Eye (tissue), 1 donor: ENCODE data around the gene MAGI3.
"Not testable (repeated sequence)": the region's sequence is repeated elsewhere in the genome, so short reads cannot be mapped to it uniquely, and the experiment has no call there.

Experiments used
- DNase-seq: peaks from one replicate; pipeline ENCODE4 v3.0.0-alpha.2; 2015

The MAGI3 gene

DNA sequence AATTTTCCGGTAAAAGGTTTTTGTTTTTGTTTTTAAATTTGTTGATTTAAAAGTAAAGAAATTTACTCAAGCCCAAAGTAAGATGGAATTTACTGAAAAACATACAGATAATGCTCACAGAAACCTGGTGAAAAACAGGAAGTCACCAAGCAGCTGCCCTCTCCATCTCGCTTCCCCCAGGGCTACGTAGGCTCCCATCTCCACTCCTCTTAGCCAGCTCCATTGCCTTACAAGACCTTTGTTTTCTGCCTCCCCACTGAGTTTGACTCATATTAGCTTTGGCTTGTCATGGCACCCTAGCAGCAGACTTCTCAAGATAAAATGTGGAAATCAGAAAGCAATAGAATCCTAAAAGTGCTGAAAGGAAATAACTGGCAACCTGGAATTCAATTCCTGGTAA, 311.1 kb downstream of the MAGI3 start:
- no peak for DNase-seq

DNA sequence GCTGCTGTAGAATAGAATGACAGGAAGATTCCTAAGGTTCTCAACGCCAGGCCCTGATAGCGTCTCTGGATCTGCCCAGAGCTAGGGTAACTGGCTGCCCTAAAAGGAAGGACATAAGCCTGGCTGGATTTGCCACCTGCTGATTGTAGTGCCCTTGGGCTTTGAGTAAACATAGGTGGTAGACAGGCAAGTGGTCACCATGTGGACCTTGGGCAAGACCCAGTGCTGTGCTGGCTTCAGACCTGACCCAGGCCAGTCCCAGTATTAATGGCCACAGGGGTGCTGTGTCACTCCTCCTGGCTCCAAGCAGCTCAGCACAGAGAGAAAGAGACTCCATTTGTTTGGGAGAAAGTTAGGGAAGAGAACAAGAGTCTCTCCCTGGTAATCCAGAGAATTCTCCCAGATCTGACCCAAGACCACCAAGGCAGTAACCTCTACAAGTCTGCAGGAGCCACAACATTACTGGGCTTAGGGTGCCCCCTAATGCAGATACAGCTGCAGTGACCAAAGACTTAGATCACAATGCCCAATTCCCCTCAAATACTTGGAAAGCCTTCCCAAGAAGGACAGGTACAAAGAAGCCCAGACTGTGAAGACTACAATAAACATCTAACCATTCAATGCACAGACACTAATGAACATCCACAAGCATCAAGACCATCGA, 324.4 kb downstream of the MAGI3 start:
- DNase-seq = no peak

DNA sequence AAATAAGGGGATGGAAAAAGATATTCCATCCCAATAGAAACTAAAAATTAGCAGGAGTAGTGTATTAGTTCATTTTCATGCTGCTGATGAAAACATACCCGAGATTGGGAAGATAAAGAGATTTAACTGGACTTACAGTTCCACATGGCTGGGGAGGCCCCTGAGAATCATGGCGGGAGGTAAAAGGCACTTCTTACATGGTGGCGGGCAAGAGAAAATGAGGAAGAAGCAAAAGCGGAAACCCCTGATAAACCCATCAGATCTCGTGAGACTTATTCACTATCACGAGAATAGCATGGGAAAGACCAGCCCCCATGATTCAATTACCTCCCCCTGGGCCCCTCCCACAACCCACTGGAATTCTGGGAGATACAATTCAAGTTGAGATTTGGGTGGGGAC, 327.2 kb downstream of the MAGI3 start:
- not testable (repeated sequence) for DNase-seq

DNA sequence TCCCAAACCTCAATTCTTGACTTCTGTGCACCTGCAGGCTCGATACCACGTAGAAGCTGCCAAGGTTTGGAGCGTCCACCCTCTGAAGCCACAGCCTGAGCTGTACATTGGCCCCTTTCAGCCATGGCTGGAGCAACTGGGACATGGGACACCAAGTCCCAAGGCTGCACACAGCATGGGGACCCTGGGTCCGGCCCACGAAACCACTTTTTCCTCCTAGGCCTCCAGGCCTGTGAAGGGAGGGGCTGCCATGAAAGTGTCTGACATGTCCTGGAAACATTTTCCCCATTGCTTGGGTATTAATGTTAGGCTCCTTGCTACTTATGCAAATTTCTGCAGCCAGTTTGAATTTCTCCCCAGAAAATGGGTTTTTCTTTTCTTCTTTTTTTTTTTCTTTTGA, 328.3 kb downstream of the MAGI3 start:
- not testable (repeated sequence) for DNase-seq

DNA sequence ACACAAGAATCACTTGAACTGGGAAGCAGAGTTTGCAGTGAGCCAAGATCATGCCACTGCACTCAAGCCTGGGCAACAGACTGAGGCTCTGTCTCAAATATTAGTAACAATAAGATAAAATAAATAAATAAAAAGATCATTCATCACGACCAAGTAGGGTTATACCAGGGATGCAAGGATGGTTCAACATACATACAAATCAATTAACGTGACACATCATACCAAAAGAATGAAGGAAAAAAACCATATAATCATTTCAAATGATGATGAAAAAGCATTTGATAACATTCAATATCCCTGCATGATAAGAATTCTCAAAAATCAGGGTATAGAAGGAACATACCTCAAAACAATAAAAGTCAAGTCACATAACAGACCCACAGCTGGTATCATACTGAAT, 330.7 kb downstream of the MAGI3 start:
- no peak for DNase-seq

DNA sequence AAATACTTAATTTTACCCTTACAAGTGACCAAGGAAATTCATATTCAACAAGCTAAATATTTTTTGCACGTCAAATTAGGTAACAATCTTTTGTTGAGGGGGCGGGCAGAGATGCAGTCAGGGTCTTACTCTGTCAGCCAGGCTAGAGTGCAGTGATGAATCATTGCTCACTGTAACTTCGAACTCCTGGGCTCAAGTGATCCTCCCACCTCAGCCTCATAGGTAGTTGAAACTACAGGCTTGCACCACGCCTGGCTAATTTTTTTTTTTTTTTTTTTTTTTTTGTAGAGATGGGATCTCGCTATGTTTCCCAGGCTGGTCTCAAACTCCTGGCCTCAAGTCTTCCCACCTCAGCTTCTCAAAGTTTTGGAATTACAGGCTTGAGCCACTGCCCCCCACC, 342.5 kb downstream of the MAGI3 start:
- no peak for DNase-seq

DNA sequence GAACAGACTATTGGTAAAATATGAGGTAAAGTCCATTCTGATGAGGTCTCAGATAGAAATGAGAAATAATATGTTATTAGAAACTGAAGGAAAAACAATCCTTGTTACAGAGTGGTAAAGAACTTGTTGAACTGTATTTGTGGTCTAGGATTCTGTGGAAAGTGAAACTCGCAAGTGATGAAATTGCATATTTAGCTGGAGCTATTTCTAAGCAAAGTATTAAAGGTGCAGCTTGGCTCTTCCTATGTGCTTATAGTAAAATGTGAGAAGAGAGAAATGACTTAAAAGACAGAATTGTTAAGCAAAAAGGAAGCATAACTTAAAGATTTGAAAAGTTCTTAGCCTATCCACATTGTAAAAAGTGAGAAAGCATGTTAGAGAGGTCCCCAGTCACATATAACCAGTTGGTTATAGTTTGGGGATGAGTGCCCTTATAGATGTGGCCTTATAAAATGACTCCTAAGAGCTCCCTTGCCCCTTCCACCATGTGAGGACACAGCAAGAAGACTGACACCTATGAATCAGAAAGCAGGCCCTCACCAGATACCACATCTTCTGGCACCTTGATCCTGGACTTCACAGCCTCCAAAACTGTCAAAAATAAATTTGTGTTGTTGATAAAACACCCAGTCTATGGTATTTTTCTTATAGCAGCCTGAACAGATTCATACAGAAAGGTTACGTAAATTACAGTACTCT, 344.2 kb downstream of the MAGI3 start:
- DNase-seq = no peak
